OCI-LY1 (cell line): ENCODE measurements around the gene CBX8.

Source experiments
- EZH2 ChIP-seq: fragments of 200-600 bp; sonication (generic), shearing (Covaris generic); IDR thresholded peaks from 2 replicates; pipeline ENCODE4 v1.8.0; 2017; ENCODE audit warnings: borderline replicate concordance, mixed run types, mild to moderate bottlenecking, antibody characterized with exemption, low read length, moderate library complexity, mixed read lengths
- TF ChIP-seq, protein P1 (sequence below): fragments of 200-600 bp; sonication (generic), shearing (Covaris generic); IDR thresholded peaks from 2 replicates; pipeline ENCODE4 v1.5.1; 2017; ENCODE audit warnings: mild to moderate bottlenecking, antibody characterized with exemption, low read length, moderate library complexity, mixed read lengths

DNA sequence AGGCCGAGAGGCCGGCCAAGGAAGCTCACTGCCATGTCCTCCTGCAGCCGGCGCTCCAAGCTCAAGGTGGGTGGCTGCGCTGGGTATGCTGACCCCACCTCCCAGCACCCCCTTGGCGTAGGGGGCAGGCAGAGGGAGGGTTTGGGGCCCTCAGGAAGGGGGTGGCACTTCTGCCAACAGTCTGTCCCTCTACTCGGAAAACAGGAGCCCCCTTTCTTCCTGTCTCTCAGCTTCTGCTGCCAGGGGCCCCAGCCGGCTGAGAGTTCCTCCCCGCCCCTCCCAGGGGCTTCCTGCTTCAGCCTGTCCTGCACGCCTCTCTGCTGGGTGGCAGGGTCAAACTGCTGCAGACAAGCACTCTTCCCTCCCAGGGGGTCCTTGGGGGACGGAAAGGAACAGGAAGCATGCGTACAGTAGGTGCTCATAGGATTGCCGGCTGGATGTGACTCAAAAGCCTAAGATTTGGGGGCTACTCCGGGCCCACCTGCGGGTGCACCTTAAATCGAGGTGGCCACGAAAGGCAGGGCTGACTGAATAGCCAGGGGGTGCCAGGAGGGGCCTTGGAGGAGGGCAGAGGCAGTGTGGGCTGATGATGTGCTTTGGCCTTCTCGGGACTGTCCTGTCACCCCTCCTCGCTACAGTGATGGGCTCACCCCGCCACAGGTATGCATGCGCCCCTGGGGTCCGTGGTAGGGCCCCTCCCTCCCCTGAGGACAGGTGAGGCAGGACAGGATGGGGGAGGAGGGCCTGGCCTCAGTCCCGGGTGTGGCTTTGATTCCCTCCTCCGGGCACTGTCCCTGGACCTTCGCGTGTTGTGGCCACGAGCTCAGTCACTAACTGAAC, 14.9 kb downstream of the CBX8 start:
- TF ChIP-seq, protein P1, sequence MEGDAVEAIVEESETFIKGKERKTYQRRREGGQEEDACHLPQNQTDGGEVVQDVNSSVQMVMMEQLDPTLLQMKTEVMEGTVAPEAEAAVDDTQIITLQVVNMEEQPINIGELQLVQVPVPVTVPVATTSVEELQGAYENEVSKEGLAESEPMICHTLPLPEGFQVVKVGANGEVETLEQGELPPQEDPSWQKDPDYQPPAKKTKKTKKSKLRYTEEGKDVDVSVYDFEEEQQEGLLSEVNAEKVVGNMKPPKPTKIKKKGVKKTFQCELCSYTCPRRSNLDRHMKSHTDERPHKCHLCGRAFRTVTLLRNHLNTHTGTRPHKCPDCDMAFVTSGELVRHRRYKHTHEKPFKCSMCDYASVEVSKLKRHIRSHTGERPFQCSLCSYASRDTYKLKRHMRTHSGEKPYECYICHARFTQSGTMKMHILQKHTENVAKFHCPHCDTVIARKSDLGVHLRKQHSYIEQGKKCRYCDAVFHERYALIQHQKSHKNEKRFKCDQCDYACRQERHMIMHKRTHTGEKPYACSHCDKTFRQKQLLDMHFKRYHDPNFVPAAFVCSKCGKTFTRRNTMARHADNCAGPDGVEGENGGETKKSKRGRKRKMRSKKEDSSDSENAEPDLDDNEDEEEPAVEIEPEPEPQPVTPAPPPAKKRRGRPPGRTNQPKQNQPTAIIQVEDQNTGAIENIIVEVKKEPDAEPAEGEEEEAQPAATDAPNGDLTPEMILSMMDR = no peak
- no peak for TF ChIP-seq EZH2
